ENCODE measurements around the gene TCN2.
"Not testable (repeated sequence)": the region's sequence is repeated elsewhere in the genome, so short reads cannot be mapped to it uniquely, and the experiment has no call there.

Gene TCN2

DNA sequence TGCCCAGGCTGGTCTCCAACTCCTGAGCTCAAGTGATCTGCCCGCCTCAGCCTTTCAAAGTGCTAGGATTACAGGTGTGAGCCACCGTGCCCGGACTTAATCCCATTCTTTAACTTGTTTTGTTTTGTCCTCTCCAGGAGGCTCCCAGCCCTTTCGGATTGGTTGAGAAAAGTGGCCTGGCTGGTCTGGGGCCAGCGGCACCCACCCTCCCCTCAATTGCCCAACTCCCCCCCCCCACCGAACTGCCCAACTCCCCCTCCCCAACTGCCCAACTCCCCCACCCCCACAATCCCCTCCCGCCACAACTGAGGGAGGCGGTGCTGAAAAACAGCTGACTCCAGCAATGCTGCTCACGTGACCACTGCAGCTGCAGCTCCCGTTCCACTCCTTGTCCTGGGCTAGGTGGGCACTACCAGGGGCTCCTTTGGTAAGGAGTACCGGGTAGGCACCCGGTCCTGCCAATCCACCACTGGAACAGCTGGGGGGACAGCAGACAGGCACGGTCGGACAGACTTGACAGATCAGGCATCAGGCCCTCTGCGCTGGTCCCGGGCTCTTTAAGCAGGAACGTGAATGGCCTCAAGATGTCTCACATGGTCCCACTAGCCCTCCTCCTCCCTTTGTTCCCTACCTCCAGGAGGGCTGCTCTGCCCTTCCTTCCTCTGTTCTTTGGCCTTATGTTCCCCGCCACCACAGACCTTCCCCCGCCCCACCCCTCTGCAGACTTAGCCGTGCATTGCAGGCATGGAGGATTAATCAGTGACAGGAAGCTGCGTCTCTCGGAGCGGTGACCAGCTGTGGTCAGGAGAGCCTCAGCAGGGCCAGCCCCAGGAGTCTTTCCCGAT lies at the start of gene TCN2:
Gene TCN2, plus strand, starts transcription at position 720 of the 845 bp plus-strand sequence. CDS start 158 bp downstream, outside the sequence.
- DNase-seq = peak; percentile 82

DNA sequence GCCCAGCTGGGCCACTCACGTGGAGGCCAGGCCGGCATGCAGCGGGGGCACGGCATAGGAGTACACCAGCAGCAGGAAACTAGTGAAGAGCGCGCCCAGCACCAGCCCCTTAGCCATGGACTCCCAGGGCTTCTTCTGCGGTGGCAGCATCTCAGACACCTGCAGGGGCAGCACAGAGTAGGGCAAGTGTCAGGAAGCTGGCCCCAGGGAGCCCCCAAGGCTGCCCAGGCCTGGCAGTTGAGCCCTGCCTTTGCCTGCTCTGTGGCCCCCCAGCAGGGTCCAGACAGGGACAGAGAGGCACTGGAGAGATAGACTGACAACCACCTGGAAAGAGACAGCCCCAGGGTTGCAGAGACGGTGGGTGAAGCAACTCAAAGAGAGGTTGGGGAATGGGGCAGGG lies 49.7 kb upstream of the TCN2 start:
- DNase-seq = no peak

- DNase-seq = no peak
These were observed 47.1 kb upstream of the TCN2 start for GRCh38 chr22:30559889-30560288.

DNA sequence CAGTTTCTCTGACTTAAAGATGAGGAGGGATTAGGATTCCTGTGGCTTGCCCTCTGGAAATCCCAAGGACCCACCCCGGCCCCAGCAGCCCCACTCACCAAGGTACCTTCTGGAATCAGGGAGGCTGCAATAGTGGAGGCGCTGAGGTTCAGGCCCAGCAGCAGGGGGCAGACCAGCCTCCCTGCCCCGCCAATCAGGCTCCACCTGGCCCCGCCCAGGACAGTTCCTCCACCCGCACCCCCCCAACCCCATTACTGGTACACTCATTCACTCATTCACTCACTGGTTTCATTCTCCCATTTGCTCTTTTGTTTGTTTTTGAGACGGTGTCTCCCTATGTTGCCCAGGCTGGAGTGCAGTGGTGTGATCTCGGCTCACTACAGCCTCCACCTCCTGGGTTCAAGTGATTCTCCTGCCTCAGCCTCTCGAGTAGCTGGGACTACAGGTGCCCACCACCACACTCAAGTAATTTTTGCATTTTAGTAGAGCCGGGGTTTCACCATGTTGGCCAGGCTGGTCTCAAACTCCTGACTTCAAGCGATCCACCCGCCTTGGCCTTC lies 46.3 kb upstream of the TCN2 start:
- not testable (repeated sequence) for DNase-seq

- DNase-seq = no peak
These were observed 45.4 kb upstream of the TCN2 start for GRCh38 chr22:30561402-30562189.

- no peak for DNase-seq
These were observed 44.6 kb upstream of the TCN2 start for GRCh38 chr22:30562366-30562765.

DNA sequence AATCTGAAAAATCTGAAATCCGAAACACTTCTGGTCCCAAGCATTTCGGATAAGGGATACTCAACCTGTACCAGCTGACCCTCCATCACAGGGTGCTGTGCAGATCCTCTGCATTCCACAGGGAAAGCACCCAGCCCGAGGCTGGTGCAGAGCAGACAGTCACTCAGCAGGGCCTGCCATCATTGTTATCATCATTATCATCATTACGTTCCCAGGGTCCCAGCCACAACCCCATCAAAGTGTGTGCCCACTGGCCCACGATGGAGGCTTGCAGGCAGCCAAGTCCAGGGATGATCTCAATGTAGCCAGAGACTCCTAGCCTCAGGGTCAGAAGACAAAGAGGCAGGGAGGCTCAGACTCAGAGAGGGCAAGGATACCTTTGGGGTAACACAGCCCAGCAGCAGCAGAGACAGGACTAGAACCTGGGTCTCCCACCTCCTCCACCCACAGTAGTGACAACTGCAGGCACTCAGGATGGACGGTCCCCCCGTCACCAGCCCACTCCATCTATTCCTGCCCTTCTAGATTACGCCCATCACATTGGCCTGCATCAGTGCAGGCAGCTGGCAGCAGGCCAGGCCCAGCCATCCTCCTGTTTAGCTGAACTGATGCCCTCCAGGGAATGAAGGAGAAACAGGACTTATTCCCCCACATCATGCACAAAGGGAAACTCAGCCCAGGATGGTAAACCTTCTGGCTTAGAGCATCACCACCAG lies 42.8 kb upstream of the TCN2 start:
- no peak for DNase-seq

DNA sequence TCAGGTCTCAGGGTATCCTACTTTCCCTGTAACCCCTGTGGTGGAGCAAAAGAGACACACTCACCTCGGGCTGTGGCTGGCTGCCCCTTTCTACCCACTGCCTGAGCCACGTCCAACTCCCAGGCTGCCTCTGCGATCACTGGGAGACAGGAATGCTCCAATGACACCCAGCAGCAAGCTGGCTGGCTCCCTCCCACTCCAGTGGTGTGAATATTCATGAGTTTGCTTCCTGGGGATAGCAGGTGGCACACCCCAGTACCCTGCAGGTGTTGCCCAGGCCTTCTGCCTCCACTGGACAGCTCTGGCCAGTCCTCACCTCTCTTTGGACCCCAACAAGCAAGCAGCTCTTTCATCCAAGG lies 42.2 kb upstream of the TCN2 start:
- DNase-seq = no peak

DNA sequence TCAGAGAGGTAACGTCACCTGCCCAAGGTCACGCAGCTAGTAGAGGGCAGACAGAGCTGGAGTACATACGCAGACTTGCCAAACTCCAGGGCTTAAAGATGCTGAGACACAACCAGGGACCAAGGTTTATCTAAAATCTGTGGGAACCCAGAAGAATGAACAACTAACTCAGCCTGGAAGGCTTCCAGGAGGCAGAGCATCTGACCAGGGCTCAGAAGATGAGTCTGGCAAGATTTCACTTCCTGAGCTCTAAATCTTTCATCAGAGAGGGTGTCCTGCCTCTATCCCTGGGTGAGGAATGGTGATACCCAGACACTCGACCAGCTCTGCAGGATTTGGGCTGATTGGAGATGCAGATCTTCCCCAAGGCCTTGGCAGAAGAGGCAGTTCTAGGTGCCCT lies 41.6 kb upstream of the TCN2 start:
- no peak for DNase-seq

DNA sequence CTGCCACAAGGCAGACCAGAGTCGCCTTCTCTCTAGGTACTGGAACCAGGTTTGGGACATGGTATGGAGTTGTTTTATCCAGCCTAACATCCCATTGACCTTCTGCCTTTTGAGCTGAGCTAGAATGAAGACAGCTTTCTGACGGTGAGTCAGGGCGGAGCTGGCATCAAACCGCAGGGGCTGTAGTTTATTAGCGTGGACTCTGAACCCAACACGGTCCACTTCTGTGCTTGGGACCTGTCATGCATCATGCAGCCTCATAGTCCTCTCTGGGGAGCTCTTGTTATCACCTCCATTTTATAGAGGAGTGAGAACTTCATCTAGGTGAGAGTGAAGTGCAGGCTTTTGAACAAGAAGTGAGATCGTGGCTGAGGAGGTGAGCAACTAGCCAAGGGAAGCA lies 40.8 kb upstream of the TCN2 start:
- no peak for DNase-seq

DNA sequence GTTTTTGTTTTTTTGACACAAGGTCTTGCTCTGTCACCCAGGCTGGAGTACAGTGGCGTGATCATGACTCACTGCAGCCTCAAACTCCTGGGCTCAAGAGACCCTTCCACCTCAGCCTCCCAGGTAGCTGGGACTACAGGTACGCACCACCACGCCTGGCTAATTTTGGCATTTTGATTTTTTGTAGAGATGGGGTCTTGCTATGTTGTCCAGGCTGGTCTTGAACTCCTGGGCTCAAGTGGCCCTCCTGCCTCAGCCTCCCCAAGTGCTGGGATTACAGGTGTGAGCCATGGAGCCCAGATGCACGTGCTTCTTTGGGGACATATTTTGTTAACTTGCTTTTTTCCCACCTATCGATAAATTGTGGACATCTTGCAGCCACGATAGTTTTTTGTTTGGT lies 39.7 kb upstream of the TCN2 start:
- DNase-seq = not testable (repeated sequence)

GRCh38 chr22:30568137-30568805 lies 38.7 kb upstream of the TCN2 start:
- no peak for DNase-seq

DNA sequence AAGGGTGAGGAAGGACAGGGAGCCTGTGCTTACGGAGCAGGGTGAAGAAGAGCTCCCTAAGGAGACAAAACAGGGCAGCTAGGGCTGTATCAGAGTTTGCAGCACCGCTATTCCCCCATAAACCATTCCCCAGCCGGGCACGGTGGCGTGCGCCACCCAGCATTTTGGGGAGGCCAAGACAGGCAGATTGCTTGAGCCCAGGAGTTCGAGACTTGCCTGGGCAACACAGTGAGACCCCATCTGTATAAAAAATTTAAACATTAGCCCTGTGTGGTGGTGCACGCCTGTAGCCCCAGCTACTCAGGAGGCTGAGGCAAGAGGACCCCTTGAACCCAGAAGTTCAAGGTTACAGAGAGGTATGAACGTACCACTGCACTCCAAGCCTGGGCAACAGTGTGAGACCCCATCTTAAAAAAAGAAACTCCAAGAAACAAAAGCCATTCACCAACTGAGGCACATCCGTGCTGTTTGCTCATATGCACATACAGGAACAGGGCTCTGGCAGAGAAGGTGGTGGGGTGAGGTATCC lies 37.2 kb upstream of the TCN2 start:
- DNase-seq = no peak

DNA sequence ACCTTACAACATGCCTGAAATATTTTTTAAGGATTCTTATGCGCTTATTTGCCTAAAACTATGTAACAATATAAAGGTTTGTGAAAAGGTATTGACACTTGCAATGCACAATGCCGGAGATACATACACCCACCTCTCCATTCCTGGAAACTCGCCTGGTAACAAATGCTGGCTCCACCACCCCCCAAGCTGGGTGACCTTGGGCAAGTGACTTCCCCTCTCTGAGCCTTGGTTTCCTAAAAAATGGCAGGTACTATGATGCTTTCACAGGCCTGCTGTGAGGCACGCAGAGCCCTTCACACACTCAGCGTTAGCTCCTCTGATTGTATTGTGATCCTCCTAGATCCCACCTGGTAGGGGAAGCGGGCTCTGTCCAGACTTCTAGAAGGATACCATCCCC lies 34.8 kb upstream of the TCN2 start:
- DNase-seq = no peak

- DNase-seq = no peak
These were observed 34.0 kb upstream of the TCN2 start for GRCh38 chr22:30572840-30573593.

DNA sequence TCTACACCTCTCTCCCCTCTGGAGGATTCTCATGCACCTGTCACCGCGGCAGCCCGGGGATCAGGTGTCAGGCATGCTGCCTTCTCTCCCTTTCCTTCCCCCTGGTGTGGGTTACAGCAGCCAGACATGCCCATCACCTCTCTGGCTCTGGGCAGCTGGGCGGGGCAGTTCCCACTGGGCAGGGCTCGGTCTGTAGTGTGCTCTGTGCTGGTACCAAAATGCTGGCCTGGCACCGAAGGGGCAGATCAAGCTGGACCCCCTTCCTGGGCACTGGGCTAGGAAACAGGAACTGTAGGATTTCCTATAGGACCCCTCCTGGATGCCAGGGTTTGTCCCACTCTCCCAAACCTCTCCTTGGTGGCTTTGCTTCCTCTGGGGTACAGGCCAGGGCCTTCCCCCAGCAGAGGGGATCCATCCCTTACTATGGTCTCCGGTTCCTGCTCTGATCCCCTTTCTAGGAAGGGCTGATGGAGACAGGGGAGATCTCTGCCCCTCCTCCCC lies 33.3 kb upstream of the TCN2 start:
- peak; percentile 17 for DNase-seq

DNA sequence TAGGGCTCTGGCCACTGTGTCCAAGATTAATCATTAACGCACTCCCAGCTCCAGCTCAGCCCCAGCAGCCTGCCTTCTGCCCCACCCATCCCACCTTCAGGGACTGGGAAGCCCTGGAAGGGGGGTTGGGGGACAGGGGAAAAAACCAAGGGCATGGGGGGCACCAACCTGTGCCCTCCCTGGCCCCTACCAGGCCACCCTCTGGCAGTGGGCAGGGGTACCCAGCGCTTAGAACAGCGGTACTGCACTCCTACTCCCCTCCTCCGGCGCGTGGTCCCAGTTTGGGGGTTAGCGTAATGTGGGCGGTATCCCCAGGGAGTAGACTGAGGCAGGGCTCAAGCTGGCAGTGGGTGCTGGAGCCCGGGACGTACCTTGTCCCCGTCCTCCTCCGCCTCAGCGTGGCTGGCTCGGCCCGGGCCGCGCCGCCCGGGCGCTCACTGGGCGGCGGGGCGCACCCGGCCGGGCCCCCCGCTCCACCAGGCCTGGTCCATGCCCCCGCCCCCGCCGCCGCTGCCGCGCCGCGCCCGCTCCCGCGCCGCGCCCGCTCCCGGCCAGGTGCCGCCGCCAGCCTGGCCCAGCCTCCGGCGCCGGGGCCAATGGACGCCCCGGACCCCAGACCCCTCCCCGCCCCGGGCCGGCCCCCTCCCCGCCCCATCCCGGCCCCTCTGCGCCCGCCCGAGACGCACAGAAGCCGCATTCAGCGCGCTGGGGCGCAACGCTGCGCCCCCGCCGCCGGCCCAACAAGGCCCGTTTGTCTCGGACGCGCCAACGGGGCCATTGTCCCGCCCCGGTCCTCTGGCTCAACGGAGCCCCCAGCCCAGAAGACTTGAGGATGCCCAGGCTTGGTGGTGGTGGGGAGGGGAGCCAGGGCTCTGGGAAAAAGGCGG lies 32.6 kb upstream of the TCN2 start, which contains the start of gene GAL3ST1:
Gene GAL3ST1, minus strand, starts transcription at position 571 of the 887 bp plus-strand sequence. CDS start 17,273 bp downstream, outside the sequence.
- peak; percentile 18 for DNase-seq

- DNase-seq = no peak
These were observed 31.8 kb upstream of the TCN2 start for GRCh38 chr22:30574997-30575671.

- DNase-seq = no peak
These were observed 31.1 kb upstream of the TCN2 start for GRCh38 chr22:30575859-30576258.

- DNase-seq = no peak
These were observed 28.5 kb upstream of the TCN2 start for GRCh38 chr22:30578481-30578880.
